Hepatocyte (in vitro differentiated cells): ENCODE measurements around the gene PSMA3. TPM values are rescaled to one million over a fixed set of nuclear protein-coding genes. Genes with fewer than 3 reads are reported as not detected.

Source experiments
- DNase-seq: peaks from one replicate; pipeline ENCODE4 v3.0.0-alpha.2; 2016; ENCODE audit warnings: low spot score
- H2AFZ ChIP-seq: fragments of 200-600 bp; sonication (generic); 2 replicates; pipeline ENCODE4 v1.6.0; 2016; ENCODE audit warnings: antibody characterized with exemption, mild to moderate bottlenecking
- H3K27ac ChIP-seq: fragments of 200-600 bp; sonication (generic); 2 replicates; pipeline ENCODE4 v1.5.1; 2016; ENCODE audit warnings: mild to moderate bottlenecking
- H3K27me3 ChIP-seq: fragments of 200-600 bp; sonication (generic); 2 replicates; pipeline ENCODE4 v1.6.1; 2016
- H3K36me3 ChIP-seq: fragments of 200-600 bp; sonication (generic); replicated peaks from 2 replicates; pipeline ENCODE4 v1.5.1; 2016; ENCODE audit warnings: low read depth; ENCODE audit not compliant: insufficient read depth
- H3K4me1 ChIP-seq: fragments of 200-600 bp; sonication (generic); 2 replicates; pipeline ENCODE4 v1.5.1; 2016; ENCODE audit warnings: mild to moderate bottlenecking, moderate library complexity; ENCODE audit not compliant: insufficient read depth
- H3K4me2 ChIP-seq: fragments of 200-600 bp; sonication (generic); 2 replicates; pipeline ENCODE4 v1.6.0; 2016
- H3K4me3 ChIP-seq: fragments of 200-600 bp; sonication (generic); 2 replicates; pipeline ENCODE4 v1.5.1; 2016; ENCODE audit warnings: mild to moderate bottlenecking
- H3K79me2 ChIP-seq: fragments of 200-600 bp; sonication (generic); 2 replicates; pipeline ENCODE4 v1.6.0; 2017; ENCODE audit warnings: mild to moderate bottlenecking
- H3K9me2 ChIP-seq: fragments of 200-600 bp; sonication (generic); replicated peaks from 2 replicates; pipeline ENCODE4 v1.6.0; 2017; ENCODE audit warnings: mild to moderate bottlenecking; ENCODE audit not compliant: insufficient read depth
- H3K9me3 ChIP-seq: fragments of 200-600 bp; sonication (generic); 2 replicates; pipeline ENCODE4 v1.5.1; 2016; ENCODE audit warnings: low read depth, mild to moderate bottlenecking
- H4K20me1 ChIP-seq: fragments of 200-600 bp; sonication (generic); 2 replicates; pipeline ENCODE4 v1.6.0; 2016; ENCODE audit warnings: mild to moderate bottlenecking; ENCODE audit not compliant: insufficient read depth, poor library complexity, severe bottlenecking
- CTCF ChIP-seq: fragments of 200-600 bp; sonication (generic); IDR thresholded peaks from 2 replicates; pipeline ENCODE4 v1.5.1; 2016; ENCODE audit warnings: antibody characterized with exemption, mild to moderate bottlenecking; ENCODE audit not compliant: poor library complexity
- EZH2 ChIP-seq: fragments of 200-600 bp; sonication (generic); IDR thresholded peaks from 2 replicates; pipeline ENCODE4 v1.6.1; 2016; ENCODE audit warnings: antibody characterized with exemption, mild to moderate bottlenecking, borderline replicate concordance
- EZH2phosphoT487 ChIP-seq: fragments of 200-600 bp; sonication (generic); IDR thresholded peaks from one replicate; pipeline ENCODE4 v1.6.1; 2018; ENCODE audit warnings: antibody characterized with exemption, mild to moderate bottlenecking, low read depth, moderate library complexity; ENCODE audit not compliant: unreplicated experiment, severe bottlenecking
- WGBS: methylation state at CpG from one replicate; pipeline ENCODE4 v1.1.6; 2016; ENCODE audit warnings: low lambda C conversion rate; ENCODE audit errors: missing lambda C conversion rate; 5-methylcytosine and 5-hydroxymethylcytosine counted together
- polyA plus RNA-seq: library from polyadenylated mRNA; unstranded; fragments of >200 nt; fragmentation: Nextera tagmentation; extraction: Ambion mirVana; gene quantifications from 2 replicates; pipeline ENCODE4 v1.2.1, GENCODE V29; 2016
- total RNA-seq: library from RNA; depleted of rRNA; stranded (reverse); fragments of >200 nt; gene quantifications from 2 replicates; pipeline ENCODE4 v1.2.3, GENCODE V29; 2014

PSMA3 gene
- total RNA-seq (96.2 and 152 TPM in 2 replicates), polyA plus RNA-seq (174 and 186 TPM in 2 replicates)

- Histone ChIP-seq H3K9me3 (no peaks in the 10 kb centered on the region), H3K36me3 (no peaks in the 10 kb centered on the region), H4K20me1 (peaks cover 35% of the 10 kb centered on the region), H3K79me2 (peaks cover 46% of the 10 kb centered on the region), H3K27me3 (no peaks in the 10 kb centered on the region), H3K27ac (peak within 1 kb of the TSS; percentile 92), H3K9me2 (no peaks in the 10 kb centered on the region), H2AFZ (peak within 1 kb of the TSS; percentile 53), H3K4me2 (peak within 1 kb of the TSS; percentile 84), H3K4me3 (peak within 1 kb of the TSS; percentile 52), H3K4me1 (peaks cover 16% of the 10 kb centered on the region)
- peak; percentile 98 for DNase-seq
- no peak for TF ChIP-seq EZH2phosphoT487
- no peak for TF ChIP-seq CTCF
- no peak for TF ChIP-seq EZH2
- WGBS: under 1% methylated on average over 50 of the region's 50 CpGs
These were observed at the start of gene PSMA3 for GRCh38 chr14:58244556-58245387. PSMA3 (plus strand) TSS chr14:58244843; CDS start chr14:58244921, 78 bp downstream.

GRCh38 chr14:58196198-58196597, 48.4 kb upstream of the PSMA3 start:
- WGBS: 100% methylated on average over 1 of the region's 1 CpG
- Histone ChIP-seq H3K9me2 (no peaks in the 10 kb centered on the region), H3K36me3 (no peaks in the 10 kb centered on the region), H3K4me3 (no peak overlapping the region), H2AFZ (no peak overlapping the region), H3K27me3 (no peaks in the 10 kb centered on the region), H4K20me1 (no peaks in the 10 kb centered on the region), H3K9me3 (no peaks in the 10 kb centered on the region), H3K79me2 (peaks cover 10% of the 10 kb centered on the region), H3K4me1 (no peaks in the 10 kb centered on the region), H3K4me2 (no peak overlapping the region), H3K27ac (no peak overlapping the region)
- no peak for DNase-seq
- TF ChIP-seq CTCF (no peak), EZH2phosphoT487 (no peak), EZH2 (no peak)

- no peak overlapping the region for H3K27ac ChIP-seq
- peaks cover 29% of the 10 kb centered on the region for H3K79me2 ChIP-seq
- no peaks in the 10 kb centered on the region for H3K36me3 ChIP-seq
- no peak overlapping the region for H3K4me2 ChIP-seq
- no peaks in the 10 kb centered on the region for H3K9me2 ChIP-seq
- 90% methylated on average over 5 of the region's 5 CpGs for WGBS
- no peak for DNase-seq
- no peaks in the 10 kb centered on the region for H3K4me1 ChIP-seq
- H3K4me3 ChIP-seq: no peak overlapping the region
- H3K9me3 ChIP-seq: no peaks in the 10 kb centered on the region
- H4K20me1 ChIP-seq: no peaks in the 10 kb centered on the region
- no peak overlapping the region for H2AFZ ChIP-seq
- H3K27me3 ChIP-seq: no peaks in the 10 kb centered on the region
- TF ChIP-seq EZH2: no peak
- TF ChIP-seq EZH2phosphoT487: no peak
- TF ChIP-seq CTCF: no peak
These were observed 46.6 kb upstream of the PSMA3 start for GRCh38 chr14:58198086-58198485.
